HepG2 (cell line): Measurements from ENCODE around the gene GATM. TPM values are rescaled to one million over a fixed set of nuclear protein-coding genes. Genes with fewer than 3 reads are reported as not detected.

Source experiments
- ETV6 ChIP-seq: sonication (generic); formaldehyde crosslinking; conservative IDR thresholded peaks from 2 replicates; pipeline ENCODE4 v1.4.0; 2020; ENCODE audit warnings: missing genetic modification reagents
- HIC2 ChIP-seq: sonication (generic); formaldehyde crosslinking; IDR thresholded peaks from 2 replicates; pipeline ENCODE4 v1.9.0; 2022; ENCODE audit warnings: low read depth, missing genetic modification reagents
- HMGXB3 ChIP-seq: sonication (generic); formaldehyde crosslinking; IDR thresholded peaks from 2 replicates; pipeline ENCODE4 v1.4.0; 2020; ENCODE audit warnings: missing genetic modification reagents, borderline replicate concordance
- IRX3 ChIP-seq: sonication (generic); formaldehyde crosslinking; IDR thresholded peaks from 2 replicates; pipeline ENCODE4 v1.8.1; 2023; ENCODE audit warnings: mild to moderate bottlenecking, low read depth, missing genetic modification reagents, borderline replicate concordance
- MATR3 ChIP-seq: sonication (generic); formaldehyde crosslinking; IDR thresholded peaks from 2 replicates; pipeline ENCODE4 v1.4.0; 2020; ENCODE audit warnings: missing genetic modification reagents
- MED1 ChIP-seq: sonication (generic); formaldehyde crosslinking; IDR thresholded peaks from 2 replicates; pipeline ENCODE4 v1.4.0; 2020; ENCODE audit warnings: missing genetic modification reagents
- MLX ChIP-seq: IDR thresholded peaks from 2 replicates; pipeline ENCODE4 v1.6.1; 2016
- MYC ChIP-seq: sonication (generic); formaldehyde crosslinking; IDR thresholded peaks from 2 replicates; pipeline ENCODE4 v1.9.0; 2021; ENCODE audit warnings: missing genetic modification reagents, borderline replicate concordance
- NFIB ChIP-seq: sonication (generic); formaldehyde crosslinking; IDR thresholded peaks from 2 replicates; pipeline ENCODE4 v1.9.0; 2021; ENCODE audit warnings: missing genetic modification reagents, mild to moderate bottlenecking, borderline replicate concordance
- NFKB2 ChIP-seq: sonication (generic); formaldehyde crosslinking; IDR thresholded peaks from 2 replicates; pipeline ENCODE4 v1.4.0; 2020; ENCODE audit warnings: missing genetic modification reagents, borderline replicate concordance
- PAF1 ChIP-seq: IDR thresholded peaks from 2 replicates; pipeline ENCODE4 v1.6.1; 2016; ENCODE audit warnings: missing genetic modification reagents, missing compliant biosample characterization
- POLR2A ChIP-seq, 2 experiments: IDR thresholded peaks; 2 replicates each; pipeline ENCODE4 v1.6.1; 2011; ENCODE audit warnings: low read depth in 2 of 2, low read length in 2 of 2, mild to moderate bottlenecking in 1 of 2, moderate library complexity in 1 of 2; ENCODE audit not compliant: insufficient read depth in 1 of 2
- RFXAP ChIP-seq: sonication (generic); formaldehyde crosslinking; IDR thresholded peaks from 2 replicates; pipeline ENCODE4 v1.4.0; 2020; ENCODE audit warnings: missing genetic modification reagents, borderline replicate concordance
- RORA ChIP-seq: sonication (generic); formaldehyde crosslinking; IDR thresholded peaks from 2 replicates; pipeline ENCODE4 v1.5.0; 2020; ENCODE audit warnings: mild to moderate bottlenecking, missing genetic modification reagents, moderate library complexity
- SMARCC2 ChIP-seq: fragments of 450-650 bp; IDR thresholded peaks from 2 replicates; pipeline ENCODE4 v1.6.1; 2017; ENCODE audit warnings: antibody characterized with exemption, mild to moderate bottlenecking
- YEATS2 ChIP-seq: sonication (generic); formaldehyde crosslinking; IDR thresholded peaks from 2 replicates; pipeline ENCODE4 v1.4.0; 2020; ENCODE audit warnings: missing genetic modification reagents, borderline replicate concordance
- ZNF207 ChIP-seq: fragments of 450-650 bp; IDR thresholded peaks from 2 replicates; pipeline ENCODE4 v1.6.1; 2016; ENCODE audit warnings: antibody characterized with exemption, borderline replicate concordance
- ZNF282 ChIP-seq: fragments of 450-650 bp; IDR thresholded peaks from 2 replicates; pipeline ENCODE4 v1.6.1; 2018; ENCODE audit not compliant: partially characterized antibody
- polyA plus RNA-seq, 8 experiments: library from polyadenylated mRNA; depleted of rRNA in 3 of 8; stranded (reverse) in 7 of 8; unstranded in 1 of 8; fragments of >200 nt; fragmentation: Illumina TruSeq in 4 of 8; extraction: Trizol in 4 of 8; gene quantifications; 2 replicates each; pipeline versions ENCODE4 v1.2.1 to v1.2.3, GENCODE V29; 2011 to 2016; ENCODE audit warnings: low read depth in 4 of 8, missing spikeins in 1 of 8, mixed read lengths in 1 of 8; ENCODE audit not compliant: insufficient read depth in 1 of 8
- total RNA-seq, 5 experiments: library from RNA; depleted of rRNA; stranded (reverse); fragments of >200 nt; fragmentation: Illumina TruSeq; extraction: Trizol; gene quantifications; 2 replicates each; pipeline ENCODE4 v1.2.3, GENCODE V29; 2016; ENCODE audit warnings: low read depth in 1 of 5
- TF ChIP-seq, protein P1 (sequence below): sonication (generic); formaldehyde crosslinking; IDR thresholded peaks from 2 replicates; pipeline ENCODE4 v1.4.0; 2020; ENCODE audit warnings: low read depth, missing genetic modification reagents

GATM gene
- total and polyA plus RNA-seq, 2 of the 13 experiments (the other 11 are each of a cell fraction or from before 2014, with no cell fraction given) = 2.1 to 16.8 TPM

DNA sequence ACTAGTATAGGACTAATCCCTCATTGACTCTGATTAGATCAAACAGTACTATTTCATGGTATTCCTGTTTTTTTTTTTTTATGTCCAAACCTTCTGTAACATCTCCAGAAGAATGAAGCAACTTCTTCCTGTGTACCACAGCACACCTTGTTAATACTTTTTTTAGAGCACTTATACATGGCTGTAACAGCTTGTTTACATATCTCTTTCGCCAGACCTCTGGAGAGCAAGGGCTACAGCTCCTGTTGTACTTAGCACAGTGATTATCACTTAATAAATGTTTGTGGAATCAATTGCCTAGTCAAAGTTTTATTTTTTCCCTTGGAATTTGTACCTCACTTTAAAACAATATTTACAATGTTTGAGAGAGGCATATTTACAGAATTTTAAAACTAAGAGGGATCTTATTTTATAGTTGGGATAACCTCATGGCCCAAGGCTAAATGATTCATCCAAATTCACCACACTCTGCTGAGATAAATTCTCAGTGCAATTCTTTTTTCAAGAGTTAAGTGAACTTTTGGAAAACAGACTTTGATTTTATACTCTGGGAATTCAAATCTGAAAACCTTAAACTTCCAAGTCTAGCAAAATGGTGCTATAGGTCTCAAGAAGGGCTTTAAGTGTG is 9.2 kb upstream of the GATM start (continued):
- peak; percentile 92 for TF ChIP-seq MED1 (CRISPR knock-in tag)
- TF ChIP-seq POLR2A (IDR thresholded peaks at IDR 0.05; ENCODE audit: insufficient read depth in 1 of 2, low read depth in 2 of 2, low read length in 2 of 2) = no peak
- TF ChIP-seq HMGXB3 (CRISPR knock-in tag) = no peak
- TF ChIP-seq NFIB (CRISPR knock-in tag) = no peak
- TF ChIP-seq MLX = peak; percentile 66; the same call in 1 of the 2 replicates
- TF ChIP-seq RFXAP (CRISPR knock-in tag) = no peak
- TF ChIP-seq ZNF282 = no peak
- no peak for TF ChIP-seq PAF1 (CRISPR knock-in tag)
- TF ChIP-seq ZNF207 = no peak
- TF ChIP-seq, protein P1, sequence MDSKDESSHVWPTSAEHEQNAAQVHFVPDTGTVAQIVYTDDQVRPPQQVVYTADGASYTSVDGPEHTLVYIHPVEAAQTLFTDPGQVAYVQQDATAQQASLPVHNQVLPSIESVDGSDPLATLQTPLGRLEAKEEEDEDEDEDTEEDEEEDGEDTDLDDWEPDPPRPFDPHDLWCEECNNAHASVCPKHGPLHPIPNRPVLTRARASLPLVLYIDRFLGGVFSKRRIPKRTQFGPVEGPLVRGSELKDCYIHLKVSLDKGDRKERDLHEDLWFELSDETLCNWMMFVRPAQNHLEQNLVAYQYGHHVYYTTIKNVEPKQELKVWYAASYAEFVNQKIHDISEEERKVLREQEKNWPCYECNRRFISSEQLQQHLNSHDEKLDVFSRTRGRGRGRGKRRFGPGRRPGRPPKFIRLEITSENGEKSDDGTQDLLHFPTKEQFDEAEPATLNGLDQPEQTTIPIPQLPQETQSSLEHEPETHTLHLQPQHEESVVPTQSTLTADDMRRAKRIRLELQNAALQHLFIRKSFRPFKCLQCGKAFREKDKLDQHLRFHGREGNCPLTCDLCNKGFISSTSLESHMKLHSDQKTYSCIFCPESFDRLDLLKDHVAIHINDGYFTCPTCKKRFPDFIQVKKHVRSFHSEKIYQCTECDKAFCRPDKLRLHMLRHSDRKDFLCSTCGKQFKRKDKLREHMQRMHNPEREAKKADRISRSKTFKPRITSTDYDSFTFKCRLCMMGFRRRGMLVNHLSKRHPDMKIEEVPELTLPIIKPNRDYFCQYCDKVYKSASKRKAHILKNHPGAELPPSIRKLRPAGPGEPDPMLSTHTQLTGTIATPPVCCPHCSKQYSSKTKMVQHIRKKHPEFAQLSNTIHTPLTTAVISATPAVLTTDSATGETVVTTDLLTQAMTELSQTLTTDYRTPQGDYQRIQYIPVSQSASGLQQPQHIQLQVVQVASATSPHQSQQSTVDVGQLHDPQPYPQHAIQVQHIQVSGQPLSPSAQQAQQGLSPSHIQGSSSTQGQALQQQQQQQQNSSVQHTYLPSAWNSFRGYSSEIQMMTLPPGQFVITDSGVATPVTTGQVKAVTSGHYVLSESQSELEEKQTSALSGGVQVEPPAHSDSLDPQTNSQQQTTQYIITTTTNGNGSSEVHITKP (CRISPR knock-in tag) = no peak
- TF ChIP-seq RORA (CRISPR knock-in tag) = no peak
- no peak for TF ChIP-seq HIC2 (CRISPR knock-in tag)
- no peak for TF ChIP-seq ETV6 (CRISPR knock-in tag)
- TF ChIP-seq IRX3 (CRISPR knock-in tag) = no peak
- TF ChIP-seq SMARCC2 = peak; percentile 50; the same call in 1 of the 2 replicates
- TF ChIP-seq MATR3 (CRISPR knock-in tag) = no peak
- no peak; the same call in 1 of the 2 replicates for TF ChIP-seq YEATS2 (CRISPR knock-in tag)
- no peak for TF ChIP-seq NFKB2 (CRISPR knock-in tag)
- TF ChIP-seq MYC = no peak
